ENCODE measurements around the gene MYO7B.

Gene MYO7B

DNA sequence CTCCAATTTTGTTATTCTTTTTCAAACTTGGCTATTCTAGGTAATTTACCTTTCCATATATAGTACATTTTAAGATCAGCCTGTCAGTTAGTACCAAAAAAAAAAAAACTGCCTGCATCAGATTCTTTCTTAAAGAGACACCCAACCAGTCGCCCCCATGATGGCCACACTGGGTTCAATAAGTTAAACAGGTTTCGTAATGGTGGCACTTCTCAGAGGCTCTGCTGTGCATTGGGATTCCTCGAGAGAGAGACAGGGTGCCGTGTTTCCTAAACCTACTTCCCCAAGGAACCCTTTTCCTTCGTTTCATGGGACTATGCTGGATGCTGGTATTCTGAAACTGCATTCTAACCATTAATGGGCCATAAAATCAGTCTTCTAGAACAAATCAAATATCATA lies 37.4 kb downstream of the MYO7B start:
- DNase-seq (ENCODE audit: low read depth) = no peak

DNA sequence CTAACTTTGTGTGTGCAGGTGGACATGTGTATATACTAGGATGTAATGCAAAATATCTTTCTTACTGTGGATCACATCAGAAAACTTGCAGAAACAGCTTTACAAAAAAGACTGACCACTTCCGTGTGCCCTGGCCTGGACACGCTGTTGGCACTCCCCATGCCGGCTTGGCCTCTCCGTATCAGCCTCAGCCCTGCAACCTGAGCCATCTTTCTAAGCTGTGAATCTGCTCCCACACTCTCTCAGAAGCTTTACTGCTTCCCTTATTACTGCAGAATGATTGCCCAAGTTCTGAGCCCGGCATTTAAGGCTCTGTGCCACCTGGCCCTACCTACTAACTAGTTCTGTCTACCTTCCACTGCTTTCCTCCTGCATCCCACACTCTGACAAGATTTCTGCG lies 37.8 kb downstream of the MYO7B start:
- no peak for DNase-seq (ENCODE audit: low read depth)

DNA sequence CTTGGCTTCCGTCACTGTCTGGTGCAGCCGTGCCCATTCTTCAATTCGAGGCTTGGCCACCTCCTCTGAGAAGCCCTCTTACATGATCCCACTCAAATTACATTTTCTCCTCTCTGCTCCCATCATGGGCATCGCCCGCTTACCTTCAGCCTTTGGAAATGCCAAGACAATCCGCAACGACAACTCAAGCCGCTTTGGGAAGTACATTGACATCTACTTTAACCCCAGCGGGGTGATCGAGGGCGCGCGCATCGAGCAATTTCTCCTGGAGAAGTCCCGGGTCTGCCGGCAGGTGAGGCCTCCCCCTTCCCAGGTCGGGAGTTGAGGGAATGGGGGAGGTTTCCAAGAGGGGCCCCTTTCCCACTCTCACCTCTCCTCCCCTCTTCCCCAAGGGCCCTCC lies 38.3 kb downstream of the MYO7B start:
- no peak for DNase-seq (ENCODE audit: low read depth)

DNA sequence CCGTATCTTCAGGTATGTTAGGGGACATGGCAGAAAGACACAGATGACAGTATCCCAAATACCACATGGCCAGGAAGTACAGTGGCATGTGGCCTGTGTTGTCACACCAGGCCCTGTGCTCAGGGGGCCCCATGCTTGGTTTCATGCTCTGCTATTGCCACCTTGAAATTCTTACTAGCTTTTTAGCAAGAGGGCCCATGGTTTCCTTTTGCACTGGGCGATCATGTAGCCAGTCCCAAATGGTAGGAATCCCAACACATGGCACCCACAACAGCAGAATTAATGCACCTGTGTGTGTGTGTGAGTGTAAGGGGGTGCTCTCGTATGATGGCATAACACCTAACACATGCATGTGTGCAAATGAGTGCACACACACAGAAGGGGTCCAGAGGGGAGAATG lies 39.2 kb downstream of the MYO7B start:
- DNase-seq (ENCODE audit: low read depth) = no peak

DNA sequence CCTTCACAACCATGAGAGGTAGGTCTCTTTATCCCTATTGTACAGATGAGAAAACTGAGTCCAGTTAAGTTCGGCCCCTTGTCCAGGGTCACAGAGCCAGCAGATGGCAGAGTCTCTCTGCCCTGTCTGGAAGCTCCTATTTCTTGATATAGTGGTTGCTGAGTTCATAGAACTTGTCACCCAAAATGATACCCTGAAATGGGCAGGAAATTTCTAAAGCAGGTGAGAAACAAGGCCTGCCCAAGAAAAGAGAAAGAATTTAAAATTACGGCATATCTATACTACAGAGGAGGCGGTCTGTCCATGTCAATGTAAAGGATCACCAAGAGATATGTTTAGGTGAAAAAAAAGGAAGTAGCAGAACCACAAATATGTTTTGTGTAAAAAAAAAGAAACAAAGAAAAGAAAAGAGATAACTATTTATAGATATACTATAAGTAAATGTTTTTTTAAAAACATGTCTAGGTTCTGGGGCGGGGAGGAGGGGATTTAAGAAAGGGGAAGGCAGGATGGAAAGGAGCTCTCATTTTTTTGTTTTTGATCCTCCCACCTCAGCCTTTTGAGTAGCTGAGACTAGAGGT lies 39.8 kb downstream of the MYO7B start:
- no peak for DNase-seq (ENCODE audit: low read depth)

DNA sequence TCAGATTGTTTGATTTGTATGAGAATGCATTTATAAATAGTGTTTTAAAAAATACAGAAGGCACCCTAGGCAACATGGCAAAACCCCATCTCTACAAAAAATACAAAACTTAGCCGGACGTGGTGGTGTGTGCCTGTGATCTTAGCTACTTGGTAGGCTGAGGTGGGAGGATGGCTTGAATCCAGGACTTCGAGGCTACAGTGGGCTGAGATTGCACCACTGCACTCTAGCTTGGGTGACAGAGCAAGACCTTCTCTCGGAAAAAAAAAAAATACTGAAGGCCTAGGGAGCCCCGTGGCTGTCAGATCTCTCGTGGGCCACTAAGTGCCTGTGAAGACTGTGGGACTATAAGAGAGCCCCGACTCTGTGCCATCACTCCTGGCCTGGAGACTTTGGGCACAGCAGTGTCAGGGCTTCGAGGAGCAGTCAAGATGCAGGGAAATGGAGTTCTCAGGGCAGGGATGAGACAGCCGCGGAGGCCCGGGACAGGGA lies 40.5 kb downstream of the MYO7B start:
- DNase-seq (ENCODE audit: low read depth) = no peak

DNA sequence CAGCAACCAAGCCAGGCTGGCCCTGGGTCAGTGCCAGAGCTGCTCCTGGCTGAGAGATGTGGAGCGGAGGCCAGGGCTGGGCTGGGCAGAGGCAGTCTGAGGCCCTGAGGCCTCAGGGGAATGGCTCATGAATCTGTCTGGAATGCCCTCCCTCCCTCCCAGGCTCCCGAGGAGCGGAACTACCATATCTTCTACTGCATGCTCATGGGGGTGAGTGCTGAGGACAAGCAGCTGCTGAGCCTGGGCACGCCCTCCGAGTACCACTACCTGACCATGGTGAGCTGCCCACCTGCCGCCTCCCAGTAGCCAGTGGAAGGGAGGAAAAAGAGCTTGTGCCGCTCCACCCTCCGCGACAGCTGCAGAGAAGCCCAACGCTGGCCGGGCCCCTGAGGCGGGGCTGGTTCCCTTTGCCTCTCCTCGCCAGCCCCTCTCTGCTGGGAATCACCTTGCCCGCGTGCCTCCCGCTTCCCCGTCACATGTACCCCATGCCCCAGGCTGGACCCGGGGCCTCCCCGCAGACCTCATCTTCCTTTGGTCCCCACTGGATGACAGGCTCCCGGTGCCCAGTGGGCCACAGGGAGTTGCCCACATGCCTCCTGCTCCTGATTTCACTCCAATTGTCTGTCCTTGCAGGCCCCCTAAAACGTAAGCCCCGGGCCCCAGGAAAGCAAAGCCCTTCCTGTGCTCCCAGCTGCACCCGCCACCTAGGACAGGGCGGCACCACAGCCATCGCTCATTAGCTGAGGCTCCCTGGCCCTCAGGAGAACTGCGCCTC lies 41.1 kb downstream of the MYO7B start:
- no peak for DNase-seq (ENCODE audit: low read depth)

DNA sequence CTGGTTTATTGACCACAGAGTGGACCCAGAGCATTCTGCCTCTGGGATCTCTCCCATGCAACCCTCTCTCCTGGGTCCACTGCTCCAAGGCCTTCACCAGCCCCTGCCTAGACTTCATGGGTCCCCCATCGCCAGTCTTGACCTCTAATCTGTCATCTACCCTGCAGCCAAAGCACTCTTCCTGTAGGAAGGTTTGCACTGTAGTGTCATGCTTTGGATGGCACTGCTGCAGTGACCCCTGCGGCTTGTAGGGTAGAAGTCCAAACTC lies 41.7 kb downstream of the MYO7B start:
- no peak for DNase-seq (ENCODE audit: low read depth)

DNA sequence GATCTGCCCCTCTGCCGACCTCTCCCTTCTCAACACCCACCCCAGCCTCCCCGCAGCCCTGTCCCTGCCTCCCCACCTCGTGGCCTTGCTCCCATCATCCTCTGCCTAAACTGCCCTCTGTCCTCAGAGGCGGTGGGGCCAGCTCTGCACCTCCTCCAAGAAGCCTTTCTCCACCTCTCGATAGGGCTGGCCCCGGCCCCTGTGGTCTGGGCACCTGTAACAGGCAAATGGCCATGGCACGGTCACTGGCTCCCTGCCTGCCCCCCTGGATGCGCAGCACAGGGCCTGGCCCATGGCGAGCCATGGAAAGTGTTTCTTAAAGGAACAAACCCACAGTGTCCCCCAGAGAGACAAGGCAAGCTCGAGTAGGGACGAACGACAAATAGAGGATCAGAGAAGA lies 42.0 kb downstream of the MYO7B start:
- no peak for DNase-seq (ENCODE audit: low read depth)

DNA sequence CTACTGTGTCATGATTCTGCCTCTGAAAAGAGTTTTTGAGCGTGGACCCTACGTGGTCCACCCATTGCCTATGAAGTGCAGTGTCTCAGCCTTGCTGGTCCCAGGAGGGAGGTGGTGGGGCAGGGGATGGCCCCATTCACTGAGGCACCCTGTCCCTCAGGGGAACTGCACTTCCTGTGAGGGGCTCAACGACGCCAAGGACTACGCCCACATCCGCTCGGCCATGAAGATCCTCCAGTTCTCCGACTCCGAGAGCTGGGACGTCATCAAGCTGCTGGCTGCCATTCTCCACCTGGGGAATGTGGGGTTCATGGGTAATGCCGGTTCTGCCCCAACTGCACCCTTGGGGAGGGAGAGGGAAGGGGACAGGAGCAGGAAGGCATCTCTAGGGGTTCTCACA lies 42.5 kb downstream of the MYO7B start:
- DNase-seq (ENCODE audit: low read depth) = no peak

DNA sequence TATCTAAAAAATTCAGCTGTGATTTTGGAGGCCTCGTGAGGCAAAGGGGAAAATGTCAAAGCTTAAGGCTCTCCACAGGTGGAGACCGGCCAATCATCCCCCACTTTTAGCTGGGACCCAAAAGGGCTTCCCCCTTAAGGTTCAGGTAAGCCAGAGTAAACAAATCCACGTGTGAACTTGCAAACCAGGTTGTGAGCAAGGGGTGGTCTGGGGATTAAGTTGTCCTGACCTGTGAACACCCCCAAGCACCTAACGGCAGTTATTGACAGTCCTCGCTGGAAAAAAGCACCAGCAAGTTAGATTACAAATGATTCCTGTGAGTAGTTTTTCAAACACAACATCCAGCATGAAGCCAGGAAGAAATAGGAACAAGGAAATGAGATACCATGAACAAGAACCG lies 42.9 kb downstream of the MYO7B start:
- no peak for DNase-seq (ENCODE audit: low read depth)

DNA sequence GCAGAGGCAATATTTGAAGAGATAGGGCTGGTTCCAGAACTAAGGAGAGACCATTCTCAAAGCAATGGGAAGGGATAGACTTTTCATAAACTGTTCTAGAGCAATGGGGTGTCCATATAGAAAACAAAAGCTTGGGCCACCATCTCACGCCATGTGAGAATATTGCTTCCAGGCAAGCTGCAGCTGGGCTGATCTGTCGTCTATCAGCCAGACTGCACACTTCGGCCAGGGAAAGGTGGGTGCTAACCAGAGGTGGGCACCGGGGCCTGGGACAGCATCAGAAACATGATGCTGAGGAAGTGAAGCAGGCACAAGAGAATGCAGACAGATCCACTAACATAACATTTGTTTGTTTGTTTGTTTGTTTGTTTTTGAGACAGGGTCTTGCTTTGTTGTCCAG lies 43.7 kb downstream of the MYO7B start:
- no peak for DNase-seq (ENCODE audit: low read depth)

DNA sequence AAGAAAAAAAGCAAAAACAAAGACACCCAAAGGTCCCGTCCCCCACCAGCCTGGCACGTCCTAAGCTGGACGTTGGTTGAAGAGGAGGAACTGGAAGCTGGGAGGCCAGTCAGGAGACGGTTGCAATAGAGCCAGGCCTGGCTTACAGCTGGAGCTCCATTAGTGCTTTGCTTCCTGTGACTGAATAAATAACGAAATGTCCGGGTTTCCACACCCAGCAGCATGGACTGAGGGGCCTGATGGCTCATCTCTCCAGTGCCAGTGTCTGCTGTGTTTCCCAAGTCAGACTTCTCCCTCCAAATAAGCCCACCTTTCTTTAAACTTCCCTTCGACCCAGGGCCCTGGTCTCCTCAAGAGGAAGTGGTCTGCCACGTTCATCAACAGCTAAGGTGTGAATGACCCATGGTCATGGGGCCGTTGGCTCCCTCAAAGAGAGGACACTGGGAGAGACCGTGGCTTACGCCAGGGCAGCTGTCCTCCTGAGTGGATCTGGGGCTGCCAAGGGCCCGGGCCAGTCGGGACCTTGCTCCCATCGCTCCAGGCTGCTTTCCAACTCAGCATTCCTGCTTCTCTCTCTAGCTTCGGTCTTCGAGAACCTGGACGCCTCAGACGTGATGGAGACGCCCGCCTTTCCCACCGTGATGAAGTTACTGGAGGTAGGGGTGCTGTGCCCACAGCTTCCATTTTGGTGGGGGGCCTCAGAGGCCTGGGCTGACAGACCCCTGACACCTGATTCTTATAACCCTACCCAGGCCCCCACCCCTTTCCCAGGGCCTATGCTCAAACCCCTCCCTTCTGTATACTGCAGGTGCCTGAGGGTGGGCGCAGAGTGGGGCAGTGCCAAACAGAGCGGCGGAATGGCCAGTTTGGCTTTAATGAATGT lies 44.9 kb downstream of the MYO7B start:
- no peak for DNase-seq (ENCODE audit: low read depth)

DNA sequence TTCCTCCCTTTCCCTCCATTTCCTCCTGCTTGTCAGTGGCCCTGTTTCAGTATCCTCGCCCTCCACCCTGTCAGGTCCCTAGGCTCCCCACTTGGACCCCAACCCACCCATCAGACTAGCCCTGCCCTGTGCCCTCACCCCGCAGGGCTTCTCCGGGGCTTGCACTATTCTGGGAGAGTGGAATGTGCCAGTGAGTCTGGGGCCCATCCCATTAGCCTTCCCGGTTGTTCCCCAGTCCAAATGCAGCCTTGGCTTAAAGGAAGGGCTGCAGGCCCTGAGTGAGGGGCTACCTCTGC lies 45.5 kb downstream of the MYO7B start:
- DNase-seq (ENCODE audit: low read depth) = no peak

DNA sequence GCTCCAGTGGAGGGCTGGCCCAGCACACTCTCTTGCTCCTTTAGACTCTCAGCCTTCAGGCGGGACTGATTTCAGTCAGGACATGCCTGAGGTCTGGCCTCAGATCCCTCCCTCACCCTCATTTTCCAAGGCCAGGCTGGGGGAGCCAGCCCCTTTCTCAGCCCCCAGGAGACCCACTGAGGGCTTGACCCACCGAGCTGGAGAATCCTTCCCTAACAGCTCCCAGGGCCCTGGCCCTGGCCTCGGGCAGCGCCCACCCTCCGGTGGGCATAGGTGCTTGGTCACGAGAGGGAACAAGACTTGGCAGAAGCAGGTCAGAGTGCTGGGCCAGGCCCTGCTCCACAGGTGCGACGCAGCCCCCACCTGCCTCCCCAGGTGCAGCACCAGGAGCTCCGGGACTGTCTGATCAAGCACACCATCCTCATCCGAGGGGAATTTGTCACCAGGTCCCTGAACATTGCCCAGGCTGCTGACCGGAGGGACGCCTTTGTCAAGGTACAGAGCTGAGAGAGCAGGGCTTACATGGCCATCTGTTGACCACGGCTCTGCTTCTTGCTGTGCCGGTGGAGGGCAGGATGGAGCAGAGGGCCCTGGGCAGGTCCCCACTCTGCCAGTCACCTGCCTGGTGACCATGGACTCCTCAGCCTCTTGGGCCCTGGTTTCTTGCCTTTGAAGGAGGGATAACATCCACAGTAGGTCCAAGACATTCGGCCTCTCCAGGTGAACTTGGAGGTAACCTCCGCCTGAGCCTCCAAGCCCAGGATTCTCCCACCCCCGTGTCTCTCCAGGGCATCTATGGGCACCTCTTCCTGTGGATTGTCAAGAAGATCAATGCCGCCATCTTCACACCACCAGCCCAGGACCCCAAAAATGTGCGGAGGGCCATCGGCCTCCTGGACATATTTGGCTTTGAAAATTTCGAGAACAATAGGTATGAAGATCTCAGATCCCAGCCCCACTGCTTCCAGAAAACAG lies 46.3 kb downstream of the MYO7B start:
- DNase-seq (ENCODE audit: low read depth) = no peak

DNA sequence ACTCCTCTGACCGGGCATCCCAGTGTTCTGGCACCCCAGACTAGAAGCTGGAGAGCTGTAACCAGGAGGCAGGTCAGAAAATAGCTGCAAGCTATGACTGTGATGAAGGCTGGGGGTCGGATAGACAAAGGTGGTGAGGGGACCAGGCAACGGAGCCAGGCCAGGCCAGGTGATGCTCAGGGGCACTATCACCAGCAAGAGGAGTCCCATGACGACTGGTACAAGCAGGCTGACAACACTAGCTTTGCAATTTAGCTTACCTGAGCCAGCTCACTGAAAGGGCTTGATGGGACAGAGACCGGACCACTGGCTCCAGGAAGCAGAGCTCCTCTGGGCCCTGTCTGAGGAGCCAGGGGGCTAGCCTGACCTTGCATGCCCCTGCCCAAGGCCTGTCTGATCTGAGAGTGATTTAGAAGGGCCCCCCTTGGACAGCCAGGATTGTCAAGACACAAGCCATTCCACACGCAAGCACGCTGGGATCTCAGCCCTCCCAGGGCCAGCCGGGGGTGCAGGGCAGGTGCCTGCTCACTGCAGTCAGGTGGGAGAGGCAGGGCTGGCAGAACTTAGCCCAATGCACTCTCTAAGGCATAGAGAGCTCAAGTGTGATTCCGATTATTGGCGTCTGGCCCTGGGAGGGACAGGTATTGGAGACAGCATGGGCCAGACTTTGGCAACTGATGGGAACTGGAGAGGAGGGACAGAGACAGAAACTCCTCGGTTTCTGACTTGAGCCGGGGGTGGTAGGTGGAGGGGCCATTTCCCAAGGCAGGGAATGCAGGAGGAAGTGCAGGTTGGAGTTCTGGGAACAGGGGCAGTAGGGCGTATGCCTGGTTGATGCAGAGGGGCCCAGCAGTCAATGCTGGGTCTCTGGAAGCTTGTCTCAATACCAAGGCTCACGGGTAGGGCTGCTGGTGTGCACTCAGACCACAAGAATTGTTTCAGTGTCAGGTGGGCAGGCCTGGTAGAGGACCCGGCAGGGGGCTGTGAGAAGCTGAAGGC lies 47.7 kb downstream of the MYO7B start:
- DNase-seq (ENCODE audit: low read depth) = no peak

DNA sequence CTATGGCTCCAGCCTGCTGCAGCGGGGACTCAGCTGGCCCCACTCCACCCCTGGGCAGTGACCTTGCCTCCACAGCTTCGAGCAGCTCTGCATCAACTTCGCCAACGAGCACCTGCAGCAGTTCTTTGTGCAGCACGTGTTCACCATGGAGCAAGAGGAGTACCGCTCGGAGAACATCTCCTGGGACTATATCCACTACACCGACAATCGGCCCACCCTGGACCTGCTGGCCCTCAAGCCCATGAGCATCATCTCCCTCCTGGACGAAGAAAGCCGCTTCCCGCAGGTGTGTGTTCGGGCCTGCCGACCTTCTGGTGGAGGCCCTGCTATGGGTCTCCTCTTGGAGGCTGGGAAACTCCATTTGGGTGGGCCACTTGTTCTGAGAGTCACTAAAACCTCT lies 48.6 kb downstream of the MYO7B start:
- DNase-seq (ENCODE audit: low read depth) = no peak

DNA sequence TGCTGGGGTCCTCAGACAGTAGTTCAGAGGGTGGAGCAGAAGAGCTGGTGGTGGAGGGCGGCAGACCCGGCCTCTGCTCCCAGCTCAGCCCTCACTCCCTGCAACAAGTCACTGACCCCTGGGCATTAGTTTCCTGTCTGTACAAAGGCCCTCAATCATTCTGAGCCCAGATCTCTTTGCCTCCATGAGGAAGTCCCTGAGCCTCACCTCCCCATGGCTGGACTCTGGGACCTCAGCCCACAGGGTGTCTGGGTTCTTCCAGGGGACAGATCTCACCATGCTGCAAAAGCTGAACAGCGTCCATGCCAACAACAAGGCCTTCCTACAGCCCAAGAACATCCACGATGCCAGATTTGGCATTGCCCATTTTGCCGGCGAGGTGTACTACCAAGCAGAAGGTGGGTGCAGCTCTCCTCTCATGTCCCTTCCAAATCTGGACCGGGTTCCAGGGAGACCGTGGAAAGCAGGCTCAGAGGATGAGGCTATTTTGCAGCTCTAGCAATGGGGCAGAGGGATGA lies 49.1 kb downstream of the MYO7B start:
- no peak for DNase-seq (ENCODE audit: low read depth)

DNA sequence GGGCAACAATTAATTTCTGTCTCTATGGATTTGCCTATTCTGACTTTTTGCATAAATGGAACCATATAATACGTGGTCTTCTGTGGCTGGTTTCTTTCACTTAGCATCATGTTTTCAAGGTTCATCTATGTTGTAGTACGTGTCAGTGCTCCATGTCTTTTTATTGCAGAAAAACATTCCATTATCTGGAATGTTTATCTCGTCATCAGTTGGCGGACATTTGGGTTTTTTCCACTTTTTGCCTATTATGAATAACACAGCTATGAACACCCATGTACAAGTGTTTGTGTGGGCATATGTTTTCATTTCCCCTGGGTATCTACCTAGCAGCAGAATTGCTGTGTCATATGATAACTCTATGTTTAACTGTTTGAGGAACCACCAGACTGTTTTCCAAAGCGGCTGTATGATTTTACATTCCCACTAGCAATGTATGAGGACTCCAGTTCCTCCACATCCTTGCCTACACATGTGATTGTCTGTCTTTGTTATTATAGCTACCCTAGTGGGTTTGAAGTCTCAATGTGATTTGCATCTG lies 49.9 kb downstream of the MYO7B start:
- DNase-seq (ENCODE audit: low read depth) = no peak

DNA sequence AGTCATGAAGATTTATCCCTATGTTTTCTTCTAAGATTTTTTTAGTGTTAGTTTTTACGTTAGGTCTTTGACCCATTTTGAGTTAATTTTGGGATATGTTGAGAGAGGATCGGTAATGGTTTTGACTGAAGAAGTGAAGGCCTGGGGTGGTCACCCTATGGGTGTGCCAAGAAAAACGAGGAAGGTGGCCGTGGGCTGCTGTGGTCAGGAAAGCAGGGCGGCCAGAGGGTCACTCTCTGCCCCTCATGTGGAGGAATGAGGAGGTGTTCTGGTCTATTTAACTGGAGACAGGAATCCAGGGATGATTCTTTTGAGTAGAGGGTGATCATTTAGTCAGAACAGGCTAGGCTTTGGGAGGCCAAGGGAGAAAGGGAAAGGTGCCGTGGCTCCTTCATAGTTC lies 50.7 kb downstream of the MYO7B start:
- no peak for DNase-seq (ENCODE audit: low read depth)
